GM19238 (cell line): Measurements from ENCODE around the gene PDPN.
"Not testable (repeated sequence)": the region's sequence is repeated elsewhere in the genome, so short reads cannot be mapped to it uniquely, and the experiment has no call there.

Experiments used
- DNase-seq: peaks from one replicate; pipeline ENCODE4 v3.0.0; 2011; ENCODE audit warnings: low spot score; ENCODE audit not compliant: insufficient read length

The PDPN gene, protein sequence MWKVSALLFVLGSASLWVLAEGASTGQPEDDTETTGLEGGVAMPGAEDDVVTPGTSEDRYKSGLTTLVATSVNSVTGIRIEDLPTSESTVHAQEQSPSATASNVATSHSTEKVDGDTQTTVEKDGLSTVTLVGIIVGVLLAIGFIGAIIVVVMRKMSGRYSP

DNA sequence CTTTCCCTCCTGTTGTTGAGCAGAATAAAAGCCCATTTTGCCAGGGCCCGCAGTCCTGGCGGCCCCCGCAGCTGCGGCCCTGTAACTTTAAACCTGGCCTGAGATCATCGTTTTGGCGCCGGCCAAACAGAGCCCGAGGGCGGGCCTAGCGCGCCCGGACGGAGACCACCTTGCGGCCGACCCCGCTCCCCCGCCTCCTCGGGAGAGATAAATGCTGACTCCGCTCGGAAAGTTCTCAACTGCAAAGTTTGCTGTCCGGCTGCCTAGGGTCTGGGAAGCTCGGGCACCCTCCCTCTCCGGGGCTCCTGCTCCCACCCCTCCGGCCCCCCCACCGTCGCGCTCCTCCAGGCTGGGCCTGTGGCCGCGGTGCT lies at the start of gene PDPN:
Gene PDPN (plus strand): TSS at position 238 of the 371 bp plus-strand sequence. CDS start 202 bp downstream, outside the sequence.
- DNase-seq: no peak

DNA sequence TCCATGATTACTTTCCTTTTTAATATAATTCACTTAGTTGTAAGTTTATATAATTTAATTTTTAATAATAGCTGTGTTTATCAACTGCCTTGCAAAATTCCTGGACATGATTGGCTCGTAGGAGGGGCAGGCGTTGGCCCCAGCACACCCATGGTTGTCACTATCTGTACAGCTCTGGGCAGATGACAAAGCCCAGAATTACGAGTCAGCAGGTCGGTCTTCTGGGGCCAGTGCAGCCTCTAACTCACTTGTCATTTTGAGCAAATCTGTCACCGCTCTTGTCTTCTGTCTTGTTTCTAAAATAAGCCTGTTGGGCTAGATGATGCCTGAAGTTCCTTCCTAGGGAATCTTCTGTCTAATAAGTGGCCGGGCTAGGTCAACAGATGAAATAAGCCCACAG lies 48.4 kb upstream of the PDPN start:
- DNase-seq: no peak

DNA sequence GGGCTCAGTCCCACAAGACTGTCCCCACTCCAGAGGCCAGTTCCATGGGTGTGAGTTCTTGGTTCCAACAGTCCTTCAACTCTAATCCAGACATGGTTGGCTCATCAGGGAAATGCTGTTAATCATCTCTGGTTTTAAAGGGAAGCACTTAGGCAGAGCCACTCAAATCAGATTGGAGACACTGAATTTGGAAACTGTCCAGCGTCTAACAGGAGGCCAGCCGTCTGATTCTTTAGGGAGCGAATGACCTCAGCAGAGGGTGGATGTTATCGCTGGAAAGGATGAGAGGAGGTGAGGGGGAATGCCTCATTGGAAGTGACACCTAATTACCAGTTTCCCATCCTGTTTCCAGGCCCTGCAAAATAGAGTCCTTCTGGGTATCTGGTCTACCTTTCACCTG lies 47.1 kb upstream of the PDPN start:
- no peak for DNase-seq

DNA sequence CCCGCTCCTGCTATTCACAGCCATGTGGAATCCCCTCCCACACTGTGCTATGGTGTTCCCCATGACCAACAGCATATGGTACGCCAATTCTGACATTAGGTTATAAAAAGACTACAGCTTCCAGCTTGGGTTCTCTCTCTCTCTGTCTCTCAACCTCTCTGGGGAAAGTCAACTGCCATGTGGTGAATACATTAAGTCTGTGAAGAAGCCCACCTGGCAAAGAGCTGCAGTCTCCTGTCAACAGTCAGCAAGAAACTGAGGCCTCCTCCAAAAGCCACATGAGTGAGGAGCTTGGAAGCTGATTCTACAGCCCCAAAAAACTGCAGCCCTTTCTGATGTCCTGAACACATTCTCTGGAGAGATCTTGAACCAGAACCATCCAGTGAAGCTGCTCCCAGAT lies 44.8 kb upstream of the PDPN start:
- DNase-seq: no peak

DNA sequence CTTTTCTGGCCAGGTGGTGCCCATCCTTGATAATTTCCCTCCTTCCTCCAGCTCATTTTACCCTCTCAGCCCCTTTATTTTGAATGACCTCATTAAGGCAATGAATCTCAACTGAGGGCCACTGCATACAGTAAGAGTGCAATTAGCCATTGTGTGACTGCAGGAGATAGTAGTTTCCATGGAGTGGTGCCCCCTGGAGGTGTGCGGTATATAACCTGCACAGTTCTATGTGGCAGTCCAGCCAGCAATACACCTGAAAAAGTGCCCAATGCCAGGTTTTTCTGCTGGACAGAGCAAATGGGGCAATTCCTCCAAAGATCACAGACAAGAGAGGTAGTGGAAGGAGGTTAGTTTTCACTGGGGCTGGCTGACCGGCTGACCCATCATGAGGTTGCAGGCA lies 43.9 kb upstream of the PDPN start:
- DNase-seq: no peak

DNA sequence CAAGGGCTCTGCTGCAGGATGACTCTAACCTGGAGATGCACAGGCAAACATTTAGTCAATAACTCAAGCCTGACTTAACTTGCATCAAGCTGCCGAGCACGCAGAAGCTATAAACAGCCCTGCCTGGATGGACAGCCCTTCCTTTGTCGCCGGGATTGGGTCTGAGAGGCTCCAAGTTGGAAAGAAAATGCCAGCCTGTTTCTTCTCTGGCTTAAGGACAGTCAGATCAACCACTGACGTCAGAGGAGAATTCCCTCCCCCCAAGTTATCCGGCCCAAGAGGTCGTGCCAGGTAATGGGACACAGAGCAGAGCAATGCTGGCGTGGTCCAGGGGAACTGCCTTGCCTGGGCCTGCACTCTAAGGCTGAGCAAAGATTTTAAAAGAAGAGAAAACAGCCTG lies 42.8 kb upstream of the PDPN start:
- DNase-seq: no peak

DNA sequence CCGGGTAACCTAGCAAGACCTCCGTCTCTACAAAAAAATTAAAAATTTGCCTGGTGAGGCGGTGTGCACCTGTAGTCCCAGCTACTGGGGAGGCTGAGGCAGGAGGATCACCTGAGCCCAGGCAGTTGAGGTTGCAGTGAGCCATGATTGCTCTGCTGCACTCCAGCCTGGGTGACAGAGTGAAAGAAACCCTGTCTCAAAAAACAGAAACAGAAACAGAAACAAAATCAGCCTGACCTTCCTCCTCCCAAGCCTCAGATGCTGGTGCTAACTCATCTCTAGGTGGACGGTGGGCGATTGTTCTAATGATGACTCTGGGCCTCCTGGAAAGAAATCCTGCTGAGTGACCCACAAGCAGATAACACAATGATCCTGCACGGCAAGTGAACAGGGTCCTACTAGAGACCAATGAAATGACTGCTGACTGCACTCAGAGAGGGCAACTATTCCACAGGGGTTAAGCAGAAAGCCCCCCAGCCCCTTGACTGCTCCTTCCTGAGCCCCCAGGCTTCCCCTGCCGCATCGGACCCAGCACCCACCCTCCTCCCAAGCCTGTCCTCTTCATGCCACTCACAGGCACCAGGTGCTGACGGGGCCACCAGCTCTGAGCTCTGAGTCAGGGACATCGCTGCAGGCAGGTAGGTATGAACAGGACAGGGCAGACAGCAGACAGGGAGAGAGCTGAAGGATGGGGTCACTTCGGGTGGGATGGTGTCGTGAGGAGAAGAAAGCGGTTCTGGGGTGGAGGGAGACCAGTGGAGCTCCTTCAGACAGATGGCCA lies 42.0 kb upstream of the PDPN start:
- DNase-seq: no peak

DNA sequence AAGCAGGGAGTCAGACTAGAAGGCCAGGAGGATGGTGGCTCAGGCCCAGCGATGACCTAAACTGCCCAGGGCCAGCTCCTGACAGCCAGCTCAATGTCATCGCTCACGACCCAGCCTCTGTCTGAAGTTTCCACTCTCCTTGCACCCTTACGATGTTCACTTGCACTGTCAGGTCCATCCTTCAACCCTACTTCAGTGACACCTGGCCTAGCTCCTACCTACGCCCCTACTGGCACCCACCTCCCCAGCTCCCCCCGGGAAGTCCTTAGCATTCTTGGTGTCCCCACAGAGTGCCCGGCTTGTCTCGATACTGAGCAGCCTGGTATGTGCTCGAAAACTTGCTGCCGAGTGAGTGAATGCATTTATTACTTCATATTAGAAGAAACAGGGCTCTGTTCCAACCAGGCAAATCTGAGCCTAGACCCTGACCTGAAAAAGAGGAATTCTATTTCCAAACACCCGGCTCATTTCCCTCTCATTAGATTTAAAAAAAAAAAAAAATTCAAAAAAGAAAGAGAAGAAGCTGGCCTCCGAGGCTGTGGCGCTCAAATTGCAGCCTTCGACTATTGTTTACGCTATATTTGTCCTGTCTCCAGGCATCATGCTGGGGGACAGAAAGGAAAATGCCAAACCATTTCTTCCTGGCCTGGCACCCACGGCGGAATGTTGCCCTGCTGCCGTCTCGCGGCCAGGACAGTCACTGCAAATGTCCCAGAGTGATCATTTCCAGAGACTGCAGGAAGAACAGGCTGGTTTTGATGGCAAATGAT lies 40.0 kb upstream of the PDPN start:
- DNase-seq: no peak

DNA sequence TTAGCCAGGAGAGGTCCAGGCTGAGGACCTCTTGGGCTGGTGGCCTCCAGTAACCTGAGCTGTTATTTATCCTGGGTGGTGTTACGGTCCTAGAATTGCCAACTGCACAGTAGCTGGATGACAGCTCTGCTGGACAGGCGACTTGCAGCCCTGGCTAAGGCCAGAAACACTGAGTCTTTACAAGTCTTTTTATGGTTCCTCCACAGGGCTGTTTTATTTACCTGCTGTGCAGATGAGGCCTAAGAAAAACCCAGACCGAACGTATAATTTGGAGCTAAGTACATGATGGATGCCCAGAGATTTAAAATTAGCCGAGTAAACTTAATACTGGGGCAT lies 39.4 kb upstream of the PDPN start:
- DNase-seq: no peak

DNA sequence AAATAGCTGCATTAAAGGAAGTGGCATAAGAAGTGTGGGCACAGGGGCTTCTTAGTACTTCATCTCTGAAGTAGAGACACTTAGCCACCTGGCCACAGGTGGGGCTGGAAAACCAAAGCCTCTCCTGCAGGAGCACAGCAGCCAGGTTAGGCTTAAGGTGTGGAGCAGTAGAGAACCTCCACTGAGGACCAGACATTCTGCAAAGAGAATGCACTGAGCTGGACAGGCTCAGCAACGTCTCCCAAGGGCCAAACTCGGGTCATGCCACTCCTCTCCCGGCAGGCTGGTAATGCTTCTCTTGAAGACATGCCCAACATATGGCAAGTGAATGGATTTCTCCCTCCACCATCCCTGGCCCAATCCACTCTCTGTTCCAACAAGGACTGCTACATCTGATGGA lies 36.8 kb upstream of the PDPN start:
- no peak for DNase-seq

DNA sequence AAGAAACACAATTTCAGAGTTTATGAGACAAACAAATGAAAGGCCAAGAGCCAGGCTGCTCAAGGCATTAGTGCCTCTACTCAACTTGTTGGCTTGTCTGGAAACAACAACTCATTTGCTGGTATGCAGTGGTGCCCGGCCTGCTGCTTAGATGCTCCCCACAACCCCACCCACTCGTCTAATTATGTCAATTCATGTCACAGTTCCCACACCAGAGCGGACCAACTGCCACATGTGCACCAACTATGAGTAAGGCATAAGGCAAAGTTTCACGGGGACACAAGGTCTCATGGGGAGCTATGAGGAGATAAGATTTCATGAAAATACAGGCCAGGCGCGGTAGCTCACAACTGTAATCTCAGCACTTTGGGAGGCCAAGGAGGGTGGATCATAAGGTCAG lies 35.4 kb upstream of the PDPN start:
- no peak for DNase-seq

DNA sequence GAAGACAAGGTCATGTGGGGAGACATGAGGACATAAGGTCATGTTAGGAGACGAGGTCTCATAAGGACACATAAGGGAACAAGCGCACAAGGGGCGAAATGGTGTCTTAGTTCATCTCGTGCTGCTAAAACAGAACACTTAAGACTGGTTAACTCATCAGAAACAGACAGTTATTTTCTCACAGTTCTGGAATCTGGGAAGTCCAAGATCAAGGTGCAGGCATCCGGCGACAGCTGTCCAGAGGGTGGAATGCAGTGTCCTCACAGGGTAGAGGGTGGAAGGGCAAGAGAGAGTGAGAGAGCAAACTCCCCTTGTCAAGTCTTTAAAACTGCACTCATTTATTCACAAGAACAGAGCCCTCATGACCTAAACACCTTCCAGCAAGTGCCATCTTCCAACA lies 34.6 kb upstream of the PDPN start:
- no peak for DNase-seq

DNA sequence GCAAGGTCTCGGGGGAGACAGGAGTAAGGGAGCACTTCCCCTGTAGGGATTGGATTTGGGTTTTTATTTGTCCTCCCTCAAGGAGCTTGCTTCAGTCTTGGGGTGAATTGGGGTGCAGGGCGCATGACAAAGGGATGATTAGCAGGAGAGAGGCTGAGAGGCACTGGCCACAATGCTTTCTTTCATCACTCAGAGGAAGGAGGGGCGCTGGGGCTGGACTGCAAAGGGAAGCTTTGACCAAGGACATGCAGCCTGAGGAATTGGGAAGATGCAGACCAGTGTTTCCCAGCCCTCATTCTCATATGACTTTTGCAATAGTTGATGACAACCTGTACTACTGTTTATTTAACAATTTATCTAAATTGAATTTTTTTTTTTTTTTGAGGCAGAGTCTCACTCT lies 34.1 kb upstream of the PDPN start:
- no peak for DNase-seq

DNA sequence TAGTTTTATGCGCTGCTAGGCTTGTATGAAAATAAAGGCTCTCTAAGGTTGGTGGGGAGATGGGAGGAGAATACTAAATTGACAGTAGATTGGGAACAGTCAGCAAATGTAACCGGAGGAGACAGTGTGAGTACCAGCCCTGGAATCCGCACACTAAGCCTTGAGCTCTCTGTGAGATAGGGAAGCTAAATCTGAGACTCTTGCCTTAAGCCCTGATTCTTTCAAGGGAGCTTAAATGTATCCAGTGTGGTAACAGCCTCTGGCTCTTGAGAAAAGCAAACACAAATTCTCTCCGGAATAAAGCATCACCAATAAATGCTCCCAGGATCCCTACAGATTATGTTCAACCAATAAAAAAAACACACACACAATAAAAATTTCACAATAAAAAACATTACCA lies 33.0 kb upstream of the PDPN start:
- DNase-seq: no peak

DNA sequence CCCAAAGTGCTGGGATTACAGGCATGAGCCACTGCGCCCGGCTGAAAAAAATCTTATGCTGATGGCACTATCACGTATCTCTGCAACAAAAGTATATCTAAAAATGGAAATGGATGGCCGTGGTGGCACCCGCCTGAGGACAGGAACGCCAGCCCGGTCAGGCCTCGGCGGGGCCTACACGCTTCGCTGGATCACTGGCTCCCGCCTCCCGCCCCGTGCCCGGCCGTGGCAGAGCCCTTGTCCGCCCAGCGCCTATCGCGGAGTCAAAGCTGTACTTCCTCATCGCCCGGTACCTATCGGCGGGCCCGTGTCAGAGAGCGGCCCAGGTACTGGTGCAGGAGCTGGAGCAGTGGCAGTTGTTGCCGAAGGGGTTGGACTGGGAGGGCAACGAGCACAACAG lies 28.8 kb upstream of the PDPN start:
- no peak for DNase-seq

DNA sequence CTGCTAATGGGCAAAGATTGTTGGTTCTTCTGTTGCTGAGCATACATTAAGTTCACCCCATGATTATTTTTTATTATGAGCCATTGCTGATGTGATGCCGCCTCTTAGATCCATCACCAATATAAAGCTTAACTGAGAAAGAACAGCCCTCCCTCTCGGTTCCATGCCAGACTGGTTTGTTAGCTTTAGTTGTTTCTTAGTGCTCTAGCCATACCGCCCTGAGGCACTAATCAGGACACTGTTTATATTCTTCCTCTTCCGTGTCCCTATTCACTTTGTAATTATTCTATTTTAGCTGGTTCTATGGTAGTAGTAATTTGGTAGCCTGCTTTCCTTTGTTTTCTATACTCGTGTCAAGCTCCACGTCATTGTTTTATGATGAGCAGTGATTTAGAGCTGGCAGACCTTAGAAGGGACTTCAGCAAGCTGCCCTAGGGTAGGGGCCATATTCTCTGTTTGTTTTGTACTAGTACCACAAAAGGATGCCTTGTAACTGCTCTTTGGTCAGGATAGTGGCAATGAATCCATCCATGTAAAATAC lies 27.3 kb upstream of the PDPN start:
- DNase-seq: no peak

DNA sequence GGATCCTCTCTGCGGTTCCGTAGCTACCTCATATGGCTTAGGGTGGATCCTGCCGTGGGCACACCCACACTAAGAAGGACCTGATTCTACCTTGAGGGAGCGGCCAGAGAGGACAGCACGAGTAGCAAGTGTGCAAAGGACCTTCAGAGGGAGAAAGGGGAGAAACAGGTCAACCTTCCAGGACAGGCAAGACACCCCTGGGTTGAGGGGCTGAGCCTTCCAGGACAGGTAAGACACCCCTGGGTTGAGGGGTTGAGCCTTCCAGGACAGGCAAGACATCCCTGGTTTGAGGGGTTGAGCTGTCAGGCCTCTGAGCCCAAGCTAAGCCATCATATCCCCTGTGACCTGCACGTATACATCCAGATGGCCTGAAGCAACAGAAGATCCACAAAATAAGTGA lies 23.1 kb upstream of the PDPN start:
- DNase-seq: no peak

DNA sequence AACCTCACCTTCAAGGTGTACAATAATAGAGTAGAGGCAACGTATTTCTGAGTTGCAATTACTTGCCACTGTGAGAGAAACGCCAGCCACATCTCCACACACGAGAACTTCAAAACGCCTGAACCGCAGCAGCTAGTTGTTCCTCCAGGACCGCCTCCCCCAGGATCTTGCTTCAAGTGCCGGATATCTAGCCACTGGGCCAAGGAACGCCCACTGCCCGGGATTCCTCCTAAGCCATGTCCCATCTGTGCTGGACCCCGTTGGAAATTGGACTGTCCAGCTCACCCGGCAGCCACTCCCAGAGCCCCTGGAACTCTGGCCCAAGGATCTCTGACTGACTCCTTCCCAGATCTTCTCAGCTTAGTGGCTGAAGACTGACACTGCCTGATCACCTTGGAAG lies 20.7 kb upstream of the PDPN start:
- DNase-seq: not testable (repeated sequence)

DNA sequence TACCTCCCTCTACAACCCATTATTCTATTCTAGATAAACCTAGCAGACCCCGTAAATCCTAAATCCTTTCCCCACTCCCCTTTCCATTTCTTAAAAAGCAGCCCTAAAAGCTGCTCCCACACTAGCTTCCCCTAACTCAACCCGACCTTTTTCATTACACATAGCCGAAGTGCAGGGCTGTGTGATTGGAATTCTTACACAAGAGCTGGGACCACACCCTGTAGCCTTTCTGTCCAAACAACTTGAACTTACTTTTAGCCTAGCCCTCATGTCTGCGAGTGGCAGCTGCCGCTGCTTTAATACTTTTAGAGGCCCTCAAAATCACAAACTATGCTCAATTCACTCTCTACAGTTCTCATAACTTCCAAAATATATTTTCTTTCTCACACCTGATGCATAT lies 19.6 kb upstream of the PDPN start:
- no peak for DNase-seq

DNA sequence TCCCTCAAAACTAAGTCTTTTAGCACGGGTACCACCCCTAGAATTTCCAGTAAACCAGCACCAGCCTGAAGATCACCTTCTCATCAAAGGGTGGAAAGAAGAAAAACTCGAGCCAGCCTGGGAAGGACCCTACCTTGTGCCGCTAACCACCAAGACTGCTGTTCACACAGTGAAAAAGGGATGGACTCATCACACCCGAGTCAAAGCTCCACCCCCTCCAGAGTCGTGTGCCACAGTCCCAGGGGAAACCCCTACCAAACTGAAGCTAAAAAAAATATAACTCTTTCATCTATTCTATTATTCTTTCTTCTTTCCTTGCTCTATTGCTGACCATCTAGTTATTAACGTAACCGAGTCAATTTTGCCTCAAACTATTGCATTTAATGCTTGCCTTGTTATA lies 13.2 kb upstream of the PDPN start:
- not testable (repeated sequence) for DNase-seq

DNA sequence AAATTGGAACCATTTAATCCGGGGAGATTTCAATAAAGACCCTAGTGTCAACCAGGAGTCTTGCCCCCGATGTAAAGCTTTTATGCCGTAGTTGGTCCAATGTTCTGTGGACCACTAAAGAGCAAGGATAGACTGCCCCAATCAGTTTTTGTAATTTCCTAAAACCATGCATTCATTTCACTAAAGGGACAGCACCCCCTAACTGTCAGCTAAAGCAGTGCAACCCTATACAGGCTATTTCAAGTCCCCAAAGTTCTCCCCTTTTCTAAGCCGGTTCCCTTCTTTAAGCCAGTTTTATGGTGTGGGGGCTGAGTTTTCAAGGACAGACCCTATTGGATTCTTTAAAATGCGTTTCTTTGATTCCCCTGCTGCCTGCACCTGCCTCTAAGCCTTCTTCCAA lies 12.7 kb upstream of the PDPN start:
- DNase-seq: no peak

DNA sequence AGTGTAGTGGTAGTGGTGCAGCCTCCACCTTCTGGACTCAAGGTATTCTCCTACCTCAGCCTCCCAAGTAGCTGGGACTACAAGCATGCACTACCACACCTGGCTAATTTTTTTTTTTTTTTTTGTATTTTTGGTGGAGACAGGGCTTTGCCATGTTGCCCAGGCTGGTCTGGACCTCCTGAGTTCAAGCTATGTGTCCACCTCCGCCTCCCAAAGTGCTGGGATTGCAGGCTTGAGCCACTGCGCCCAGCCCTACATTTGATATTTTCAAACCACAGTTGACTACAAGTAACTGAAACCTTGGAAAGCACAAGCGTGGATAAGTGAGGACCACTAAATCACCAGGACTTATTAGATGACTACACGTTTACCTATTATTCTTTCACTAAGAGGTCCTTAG lies 10.0 kb upstream of the PDPN start:
- no peak for DNase-seq

DNA sequence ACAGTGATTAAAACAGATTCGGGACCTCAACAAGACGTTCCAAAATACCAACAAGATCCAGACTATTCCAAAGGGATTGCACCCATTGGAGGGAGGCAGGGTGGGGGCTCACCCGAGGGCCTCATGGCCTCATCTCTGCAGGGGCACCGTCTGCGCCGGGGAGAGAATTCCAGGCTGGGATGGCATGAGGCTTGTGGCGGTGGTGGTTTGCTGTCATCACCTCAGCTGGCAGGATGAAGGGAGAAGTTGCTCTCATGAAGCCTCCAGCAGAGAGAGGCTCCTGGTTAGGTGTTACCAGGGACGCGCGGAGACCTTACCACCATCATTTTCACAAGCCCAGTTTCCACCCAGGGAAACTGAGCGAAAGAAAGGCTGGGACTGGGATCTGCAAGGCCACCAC lies 6.7 kb upstream of the PDPN start:
- no peak for DNase-seq
